NOMO-1 treated with DMSO at 0.1 percent for 48 hours (cell line): ENCODE data around the gene AKT3.
A peak's percentile ranks its signal among the peaks of the same experiment; 100 is the strongest.

ENCODE experiments used
- DNase-seq: peaks from one replicate; lab custom pipeline; 2025; ENCODE audit not compliant: unreplicated experiment; lab: John Stamatoyannopoulos, UW

Gene AKT3

DNA sequence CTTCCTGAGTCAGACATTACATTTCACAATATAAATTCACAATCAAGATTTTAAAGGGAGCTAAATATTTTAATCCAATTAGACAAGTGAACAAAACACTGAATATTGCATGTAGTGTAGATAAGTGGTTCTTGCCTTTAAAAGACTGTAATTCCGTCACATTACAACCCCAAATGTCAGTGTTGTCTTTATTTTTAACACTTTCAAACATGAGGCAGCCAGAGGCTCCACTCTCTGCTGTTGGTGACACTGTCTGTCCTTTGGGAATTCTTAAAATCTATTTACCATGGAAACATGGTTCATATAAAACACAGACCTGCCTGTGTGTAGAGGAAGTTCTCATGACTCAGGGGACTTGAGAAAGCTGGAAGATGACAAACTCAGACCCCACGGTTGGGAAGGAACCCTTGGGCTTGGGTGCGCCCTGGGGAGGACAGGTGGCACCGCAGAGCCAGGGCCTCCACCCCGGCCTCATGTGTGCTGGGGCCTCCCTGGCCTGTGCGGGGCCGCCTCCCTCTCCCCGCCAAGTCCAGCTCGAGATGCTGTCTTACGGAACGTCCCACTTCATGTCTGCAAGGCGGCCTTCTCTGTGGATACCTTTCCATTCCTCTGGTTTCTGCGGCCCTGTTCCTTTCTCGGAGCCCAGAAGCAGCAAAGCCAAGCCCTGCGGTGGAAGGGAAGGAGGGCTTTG is 355.2 kb downstream of the AKT3 start:
- no peak for DNase-seq

DNA sequence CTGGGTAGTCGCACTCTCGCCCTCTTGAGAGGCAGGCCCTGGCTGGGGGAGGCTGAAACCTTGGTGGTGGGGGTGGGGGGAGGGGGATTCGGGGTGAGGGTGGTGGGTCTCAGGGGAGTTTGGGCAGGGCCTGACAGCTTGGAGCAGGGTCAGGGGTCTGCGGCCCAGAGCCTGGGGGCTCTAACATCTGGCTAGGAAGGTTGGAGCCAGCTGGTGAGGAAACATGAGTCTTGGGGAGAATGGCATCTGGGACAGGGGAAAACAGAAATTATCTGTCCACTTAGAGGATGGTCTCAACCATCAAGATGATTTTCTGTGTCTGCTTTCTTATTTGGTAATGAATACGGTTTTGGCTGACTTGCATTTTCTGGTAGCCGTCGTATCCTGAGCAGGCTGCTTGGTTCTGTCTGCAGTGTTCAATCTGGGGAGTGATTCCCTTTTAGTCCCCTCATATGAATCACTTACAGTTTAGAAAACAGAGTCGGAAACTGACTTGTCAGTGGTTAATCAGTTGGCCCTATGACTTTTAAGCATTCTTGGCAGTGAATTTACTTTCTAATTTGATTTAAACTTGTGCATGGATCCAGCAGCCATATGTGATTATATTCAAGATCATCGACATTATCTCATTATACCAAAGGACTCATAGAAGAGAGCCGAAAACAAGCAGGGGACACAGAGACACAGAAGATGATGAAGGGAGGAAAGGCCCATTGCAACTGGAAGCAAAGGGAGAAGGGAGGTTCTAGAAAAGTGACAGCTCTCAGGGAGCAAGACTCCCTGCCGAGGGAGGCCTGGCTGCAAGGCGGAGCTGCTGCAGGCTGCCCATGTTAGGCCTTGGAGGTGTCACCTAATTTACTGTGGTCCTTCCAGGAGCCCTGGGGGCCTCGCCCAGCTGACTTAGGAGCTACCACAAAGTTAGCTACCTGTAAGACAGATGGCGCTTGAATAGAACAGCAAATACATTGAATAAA is 356.6 kb downstream of the AKT3 start:
- DNase-seq = no peak

GRCh38 chr1:243490748-243491686 is 359.0 kb downstream of the AKT3 start:
- DNase-seq = no peak

GRCh38 chr1:243489681-243490546 is 360.1 kb downstream of the AKT3 start:
- DNase-seq = no peak

GRCh38 chr1:243489158-243489527 is 360.9 kb downstream of the AKT3 start:
- DNase-seq = no peak

DNA sequence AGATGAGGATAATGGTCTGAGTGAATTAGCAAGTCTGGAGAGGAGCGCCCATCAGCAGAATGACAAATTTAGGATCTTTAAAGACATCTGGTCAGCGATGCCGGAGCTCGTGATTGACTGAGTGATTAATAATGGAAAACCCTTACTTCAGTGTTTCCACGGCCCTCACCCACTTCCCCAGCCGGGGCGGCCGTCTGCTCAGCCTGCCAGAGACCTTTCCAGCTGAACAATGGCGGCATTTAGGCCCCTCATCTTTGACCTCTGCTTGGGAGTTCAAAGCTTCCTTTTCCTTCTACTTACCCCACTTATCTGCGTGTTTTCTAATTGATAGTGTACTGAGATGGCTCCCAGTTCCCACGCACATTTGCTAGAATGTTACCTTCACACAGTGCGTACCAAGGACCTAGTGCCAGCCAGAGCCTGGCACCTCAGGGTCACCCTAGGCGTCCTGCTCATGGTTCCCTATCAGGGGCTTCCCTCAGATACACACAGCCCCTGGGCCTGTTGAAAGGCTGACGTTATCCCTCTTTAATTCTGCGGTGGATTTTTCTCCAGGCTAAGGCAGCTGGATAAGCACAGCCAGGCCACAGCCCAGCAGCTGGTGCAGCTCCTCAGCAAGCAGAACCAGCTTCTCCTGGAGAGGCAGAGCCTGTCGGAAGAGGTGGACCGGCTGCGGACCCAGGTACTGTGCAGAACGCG is 361.4 kb downstream of the AKT3 start:
- DNase-seq = no peak

DNA sequence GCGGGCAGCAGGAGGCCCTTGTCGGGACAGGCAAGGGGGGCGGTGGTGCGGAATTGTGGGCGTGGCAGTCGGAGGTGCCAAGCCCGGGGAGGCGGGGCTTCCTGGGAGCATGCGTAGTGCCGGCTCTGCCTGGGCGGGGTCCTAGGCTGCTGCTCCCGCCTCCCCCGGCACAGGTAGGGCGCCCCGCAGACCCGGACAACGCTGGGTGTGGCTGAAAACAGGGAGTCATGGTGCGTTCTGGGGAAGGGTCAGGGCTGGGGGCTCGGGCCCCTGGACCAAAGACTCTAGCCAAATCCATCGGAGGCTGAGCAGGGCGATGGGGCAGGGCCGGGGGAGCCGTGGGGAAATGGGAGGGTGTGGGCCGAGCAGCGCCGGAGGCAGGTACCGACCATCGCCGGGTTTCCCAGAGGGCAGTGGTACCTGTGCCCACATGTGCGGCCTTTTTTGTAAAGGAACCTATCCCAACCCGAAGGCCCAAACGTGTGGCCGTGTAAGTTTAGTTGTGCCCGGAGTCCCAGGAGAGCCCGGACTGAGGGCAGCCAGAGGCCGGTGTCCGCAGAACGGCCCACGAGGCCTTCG is 362.3 kb downstream of the AKT3 start:
- DNase-seq = no peak

GRCh38 chr1:243487036-243487648 is 362.9 kb downstream of the AKT3 start:
- DNase-seq = no peak

GRCh38 chr1:243483952-243484351 is 366.1 kb downstream of the AKT3 start:
- no peak for DNase-seq

DNA sequence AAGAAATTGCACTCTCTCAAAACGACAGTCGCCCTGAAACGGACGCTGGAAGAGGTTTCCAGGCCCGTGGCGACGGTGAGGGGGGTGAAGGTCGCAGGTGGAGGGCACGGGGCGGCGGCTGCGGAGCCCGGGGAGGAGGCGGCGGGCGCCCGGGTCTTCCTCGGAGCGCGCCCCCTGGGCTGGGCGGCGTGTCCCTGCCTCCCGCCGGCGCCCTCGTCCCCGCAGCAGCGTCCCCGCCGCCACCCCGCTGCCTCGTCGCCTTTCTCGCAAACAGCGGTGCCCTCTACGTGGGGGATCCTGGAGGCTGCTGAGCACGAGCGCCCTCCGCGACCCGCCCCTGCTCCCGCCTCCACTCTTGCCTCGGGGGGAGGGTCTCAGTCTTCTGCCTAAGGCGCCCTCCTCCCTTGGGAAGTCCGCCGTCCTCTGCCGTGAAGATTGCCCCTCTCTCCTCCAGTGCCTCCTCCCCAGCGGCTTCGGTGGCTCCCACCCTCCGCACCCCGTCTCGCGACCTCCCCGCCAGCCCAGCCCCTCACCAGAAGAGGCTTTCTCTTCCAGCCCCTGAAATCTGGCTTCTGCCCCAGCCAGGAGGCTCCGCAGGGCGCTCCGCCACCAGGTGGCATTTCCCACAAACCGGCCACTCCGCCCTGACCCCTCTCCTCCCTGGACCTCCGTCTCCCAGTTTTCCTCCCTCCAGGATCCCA is 366.8 kb downstream of the AKT3 start:
- no peak for DNase-seq

GRCh38 chr1:243482141-243483022 is 367.7 kb downstream of the AKT3 start:
- DNase-seq = no peak

DNA sequence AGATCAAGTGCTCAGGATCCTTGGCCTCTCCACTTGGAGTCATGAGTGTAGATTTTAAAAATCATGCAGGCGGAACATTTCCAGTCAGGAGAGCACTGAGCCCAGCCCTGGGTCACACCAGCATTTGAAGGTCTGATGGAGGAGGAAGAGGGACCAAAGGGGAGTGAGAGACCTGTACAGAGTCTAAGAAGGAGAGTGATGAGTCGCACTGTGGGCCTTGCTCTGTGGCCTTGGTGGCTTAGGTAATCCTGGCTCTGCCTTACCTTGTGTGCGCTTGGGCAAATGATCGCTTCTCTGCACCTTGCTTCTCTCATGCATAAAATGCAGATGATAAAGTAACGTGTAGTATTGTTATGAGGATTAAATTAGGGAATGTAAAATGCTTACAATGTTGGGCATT is 368.9 kb downstream of the AKT3 start:
- DNase-seq = no peak

GRCh38 chr1:243477731-243478290 is 372.2 kb downstream of the AKT3 start:
- peak; percentile 90 for DNase-seq

DNA sequence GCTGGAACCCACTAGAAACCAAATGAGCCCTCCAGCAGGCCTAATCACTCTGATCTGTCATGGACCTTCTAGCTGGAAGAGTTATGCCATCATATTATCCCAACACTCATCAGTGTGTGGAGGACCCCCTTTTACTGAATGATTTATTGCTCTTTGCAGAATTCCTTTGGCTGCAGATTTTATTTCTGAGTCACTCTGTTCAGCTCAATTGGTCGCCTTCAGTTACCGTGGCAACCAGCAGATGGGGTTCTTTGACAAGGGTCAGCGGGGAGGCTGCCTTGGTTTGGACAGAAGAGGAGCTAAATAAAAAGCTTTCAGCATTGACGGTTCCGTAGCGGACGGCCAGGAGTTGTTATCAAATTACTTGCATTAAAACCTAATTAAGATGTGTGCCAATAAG is 374.1 kb downstream of the AKT3 start:
- peak; percentile 7 for DNase-seq

DNA sequence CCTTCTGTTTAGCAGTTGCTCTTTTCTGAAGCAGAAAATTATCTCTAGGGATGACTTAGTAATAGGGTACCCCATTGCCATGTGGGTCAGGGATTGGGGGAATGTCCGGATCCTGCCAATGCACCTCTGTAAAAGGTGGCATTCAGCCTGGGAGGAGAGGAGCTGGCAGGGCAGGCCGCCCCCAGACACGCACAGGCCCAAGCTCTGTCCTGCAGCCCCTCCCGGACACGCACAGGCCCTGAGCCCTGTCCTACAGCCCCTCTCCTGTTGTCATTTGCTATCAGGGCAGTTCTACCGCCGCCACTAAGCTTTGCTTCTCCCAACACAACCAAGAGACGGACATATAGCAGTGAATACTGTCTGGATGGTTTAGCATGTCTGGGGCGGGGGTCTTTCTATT is 375.1 kb downstream of the AKT3 start:
- DNase-seq = no peak

DNA sequence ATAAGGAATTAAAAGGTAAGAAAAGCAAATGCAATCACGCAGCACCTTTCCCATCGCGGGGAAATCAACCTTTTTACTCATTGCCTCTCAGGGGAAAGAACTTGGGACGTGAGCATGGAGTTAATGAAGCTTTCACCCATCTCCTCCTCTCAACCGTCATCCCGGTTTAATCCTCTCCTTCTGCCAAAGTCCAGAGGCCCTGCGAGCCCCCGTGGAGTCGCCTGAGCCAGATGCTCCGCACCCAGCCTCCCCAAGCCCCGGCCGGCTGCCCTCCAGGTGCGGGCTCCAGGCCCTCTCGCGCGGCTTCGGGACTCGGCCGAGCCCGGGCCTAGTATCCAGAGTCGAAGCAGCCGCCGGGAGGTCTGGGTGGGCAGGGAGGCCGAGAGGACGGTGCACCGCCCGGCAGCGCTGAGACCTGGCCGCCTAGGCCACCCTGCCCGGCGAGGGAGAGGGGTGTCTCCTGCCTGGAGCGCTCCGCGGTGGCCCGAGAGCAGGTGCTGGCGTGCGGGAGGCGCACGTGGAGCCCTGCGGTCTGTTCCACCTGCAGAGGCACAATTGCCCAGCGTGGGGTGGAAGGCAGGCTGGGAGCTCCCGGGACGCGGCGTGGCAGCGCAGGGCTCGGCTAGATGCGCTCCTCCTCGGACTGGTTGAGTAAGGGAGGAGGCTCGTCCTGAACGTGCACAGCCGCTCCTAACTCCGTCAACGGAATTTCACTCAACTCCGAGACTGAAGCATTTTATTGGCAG is 375.7 kb downstream of the AKT3 start:
- DNase-seq = no peak
